Bronchial epithelial cell (primary cell): ENCODE measurements around the gene CHST8. TPM values are rescaled to one million over a fixed set of nuclear protein-coding genes. Genes with fewer than 3 reads are reported as not detected.

Source experiments
- DNase-seq: peaks from one replicate; pipeline ENCODE4 v3.0.0-alpha.2; 2010; ENCODE audit warnings: low read depth
- FAIRE-seq: peaks from 2 replicates; lab custom pipeline; 2011; peaks lifted over from hg19 to GRCh38; lab: Jason Lieb, UNC
- H3K27me3 ChIP-seq: 2 replicates; pipeline ENCODE4 v1.5.1; 2011; ENCODE audit warnings: low read length; ENCODE audit not compliant: control insufficient read depth, insufficient read depth
- H3K36me3 ChIP-seq: 2 replicates; pipeline ENCODE4 v1.5.1; 2011; ENCODE audit warnings: low read length; ENCODE audit not compliant: control insufficient read depth, insufficient read depth
- H3K4me3 ChIP-seq: 2 replicates; pipeline ENCODE4 v1.5.1; 2011; ENCODE audit warnings: mild to moderate bottlenecking, low read depth, low read length, control low read depth
- CTCF ChIP-seq: IDR thresholded peaks from 2 replicates; pipeline ENCODE4 v1.5.1; 2011; ENCODE audit warnings: mild to moderate bottlenecking, moderate library complexity, low read length, control low read depth, inconsistent platforms; ENCODE audit not compliant: insufficient read depth, severe bottlenecking
- total RNA-seq: library from RNA; depleted of rRNA; stranded (reverse); fragments of >200 nt; gene quantifications from 2 replicates; pipeline ENCODE4 v1.2.1, GENCODE V29; 2014

Gene CHST8
- total RNA-seq, 1 donor from 2014 or later = under 0.01 TPM

- no peaks in the 10 kb centered on the region for H3K27me3 ChIP-seq
- FAIRE-seq = no peak
- no peak for TF ChIP-seq CTCF
- H3K4me3 ChIP-seq = no peak overlapping the region
- H3K36me3 ChIP-seq = no peaks in the 10 kb centered on the region
- DNase-seq = no peak
Measured at GRCh38 chr19:33724721-33725060, 102.9 kb downstream of the CHST8 start.

GRCh38 chr19:33725567-33725966, 103.8 kb downstream of the CHST8 start:
- H3K4me3 ChIP-seq = no peak overlapping the region
- H3K36me3 ChIP-seq = no peaks in the 10 kb centered on the region
- H3K27me3 ChIP-seq = no peaks in the 10 kb centered on the region
- DNase-seq = no peak
- FAIRE-seq = no peak
- no peak for TF ChIP-seq CTCF

GRCh38 chr19:33726756-33727155, 105.0 kb downstream of the CHST8 start:
- no peak for DNase-seq
- Histone ChIP-seq H3K4me3 (no peak overlapping the region), H3K36me3 (no peaks in the 10 kb centered on the region), H3K27me3 (no peaks in the 10 kb centered on the region)
- TF ChIP-seq CTCF = no peak
- FAIRE-seq = no peak

- no peak for TF ChIP-seq CTCF
- Histone ChIP-seq H3K4me3 (no peak overlapping the region), H3K27me3 (no peaks in the 10 kb centered on the region), H3K36me3 (no peaks in the 10 kb centered on the region)
- DNase-seq = no peak
- FAIRE-seq = no peak
Measured at GRCh38 chr19:33727331-33727998, 105.7 kb downstream of the CHST8 start.

- no peaks in the 10 kb centered on the region for H3K27me3 ChIP-seq
- no peak for DNase-seq
Measured at GRCh38 chr19:33728141-33728540, 106.4 kb downstream of the CHST8 start.

More at GRCh38 chr19:33728141-33728540, 106.4 kb downstream of the CHST8 start:
- Histone ChIP-seq H3K36me3 (no peaks in the 10 kb centered on the region), H3K4me3 (no peak overlapping the region)
- TF ChIP-seq CTCF = no peak
- no peak for FAIRE-seq
